ENCODE measurements around the gene PNMA8A. TPM values are rescaled to one million over a fixed set of nuclear protein-coding genes. Genes with fewer than 3 reads are reported as not detected.

PNMA8A gene
- total and polyA plus RNA-seq, 4 donors, result 85.6 to 105 (median 91.4) TPM

- Histone ChIP-seq H3K4me1 (ENCODE audit: control insufficient read depth, insufficient read depth, low read length) (peaks cover 26% of the 10 kb centered on the region), H3K27ac (ENCODE audit: low read depth, low read length) (peak within 1 kb of the TSS; percentile 71), H3K36me3 (ENCODE audit: control insufficient read depth, insufficient read depth, low read length) (no peaks in the 10 kb centered on the region), H3K4me3 (ENCODE audit: low read depth, low read length) (peak within 1 kb of the TSS; percentile 62), H3K27me3 (ENCODE audit: control insufficient read depth, insufficient read depth, low read length) (no peaks in the 10 kb centered on the region), H3K9me3 (ENCODE audit: control insufficient read depth, insufficient read depth, low read length) (no peaks in the 10 kb centered on the region)
- peak in 4 of 6 donors; percentile 82 to 97 (median 92) for DNase-seq (ENCODE audit: low read depth in 4 of 6, low spot score in 6 of 6)
- 7% methylated on average over 52 of the region's 52 CpGs for WGBS (ENCODE audit: insufficient coverage)
Measured at GRCh38 chr19:46428239-46429135, 42.9 kb downstream of the PNMA8A start, which contains the start of gene PNMA8C. Gene PNMA8C (minus strand): TSS chr19:46428936. CDS start chr19:46428359, 577 bp downstream.

GRCh38 chr19:46427518-46428045 lies 43.8 kb downstream of the PNMA8A start:
- Histone ChIP-seq H3K27me3 (ENCODE audit: control insufficient read depth, insufficient read depth, low read length) (no peaks in the 10 kb centered on the region), H3K4me3 (ENCODE audit: low read depth, low read length) (peak overlapping the region; percentile 62), H3K9me3 (ENCODE audit: control insufficient read depth, insufficient read depth, low read length) (no peaks in the 10 kb centered on the region), H3K4me1 (ENCODE audit: control insufficient read depth, insufficient read depth, low read length) (peaks cover 26% of the 10 kb centered on the region), H3K27ac (ENCODE audit: low read depth, low read length) (peak overlapping the region; percentile 71), H3K36me3 (ENCODE audit: control insufficient read depth, insufficient read depth, low read length) (no peaks in the 10 kb centered on the region)
- WGBS (ENCODE audit: insufficient coverage), result 32% methylated on average over 17 of the region's 17 CpGs
- DNase-seq (ENCODE audit: low read depth in 4 of 6, low spot score in 6 of 6), result no peak

DNA sequence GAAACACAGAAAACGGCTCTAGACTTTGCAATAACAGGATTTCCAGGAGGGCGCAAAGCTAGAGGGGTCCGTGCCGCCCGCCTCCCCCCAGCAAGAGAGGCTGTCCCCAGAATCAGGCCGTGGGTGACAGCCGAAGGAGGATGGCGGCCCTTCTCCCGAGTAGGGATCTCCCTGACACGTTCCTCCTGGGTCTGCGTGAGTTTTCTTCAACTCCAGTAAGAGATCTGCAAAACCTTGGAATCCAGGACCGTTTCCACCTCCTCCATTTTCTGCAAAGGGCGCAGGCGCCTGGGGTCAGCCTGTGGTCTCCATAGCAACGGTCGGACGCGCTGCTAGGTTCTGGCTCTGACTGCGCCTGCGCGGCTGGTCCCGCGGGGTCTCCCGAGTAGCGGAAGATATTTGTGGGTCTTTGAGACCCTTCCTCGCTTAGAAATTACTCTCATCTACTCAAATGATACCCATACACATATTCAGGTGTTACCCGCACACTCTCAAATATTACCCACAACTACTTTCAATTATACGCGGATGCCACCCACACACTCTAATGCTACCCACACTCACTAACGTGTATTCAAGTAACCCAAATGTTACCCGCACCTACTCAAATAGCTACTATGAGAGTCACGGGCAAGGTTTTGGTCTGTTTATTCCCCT lies 44.7 kb downstream of the PNMA8A start:
- Histone ChIP-seq H3K27ac (ENCODE audit: low read depth, low read length) (peak overlapping the region; percentile 86), H3K4me3 (ENCODE audit: low read depth, low read length) (peak overlapping the region; percentile 62), H3K36me3 (ENCODE audit: control insufficient read depth, insufficient read depth, low read length) (no peaks in the 10 kb centered on the region), H3K27me3 (ENCODE audit: control insufficient read depth, insufficient read depth, low read length) (no peaks in the 10 kb centered on the region), H3K9me3 (ENCODE audit: control insufficient read depth, insufficient read depth, low read length) (no peaks in the 10 kb centered on the region), H3K4me1 (ENCODE audit: control insufficient read depth, insufficient read depth, low read length) (peaks cover 26% of the 10 kb centered on the region)
- peak in 5 of 6 donors; percentile 77 to 98 (median 86) for DNase-seq (ENCODE audit: low read depth in 4 of 6, low spot score in 6 of 6)
- 0% methylated on average over 22 of the region's 32 CpGs for WGBS (ENCODE audit: insufficient coverage)

DNA sequence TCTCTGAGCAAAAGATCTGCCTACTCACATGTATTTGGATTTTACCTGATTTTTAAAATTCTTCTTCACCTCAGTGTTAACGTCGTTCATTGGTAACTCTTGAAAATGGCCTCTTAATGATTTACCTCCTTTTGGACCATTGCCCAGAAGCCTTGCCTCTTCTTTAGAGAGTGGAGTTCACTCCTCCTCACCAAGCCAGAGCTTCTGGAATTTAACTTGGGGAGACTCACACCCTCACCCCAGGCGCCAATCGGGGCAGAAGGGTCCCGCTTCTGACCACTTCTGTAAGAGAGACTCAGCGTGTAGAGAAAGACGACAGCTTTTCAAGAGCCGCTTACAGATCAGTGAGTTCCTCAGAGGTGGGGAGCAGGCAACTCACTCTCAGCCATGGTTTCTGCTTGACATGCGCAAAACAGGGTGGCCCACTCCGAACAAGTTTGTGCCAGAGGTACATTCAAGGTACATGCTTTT lies 45.3 kb downstream of the PNMA8A start:
- Histone ChIP-seq H3K36me3 (ENCODE audit: control insufficient read depth, insufficient read depth, low read length) (no peaks in the 10 kb centered on the region), H3K9me3 (ENCODE audit: control insufficient read depth, insufficient read depth, low read length) (no peaks in the 10 kb centered on the region), H3K4me3 (ENCODE audit: low read depth, low read length) (peak overlapping the region; percentile 62), H3K27me3 (ENCODE audit: control insufficient read depth, insufficient read depth, low read length) (no peaks in the 10 kb centered on the region), H3K27ac (ENCODE audit: low read depth, low read length) (peak overlapping the region; percentile 86), H3K4me1 (ENCODE audit: control insufficient read depth, insufficient read depth, low read length) (peaks cover 26% of the 10 kb centered on the region)
- DNase-seq (ENCODE audit: low read depth in 4 of 6, low spot score in 6 of 6), result peak in 2 of 6 donors; percentile 45 to 55
- WGBS (ENCODE audit: insufficient coverage), result 2% methylated on average over 8 of the region's 10 CpGs

GRCh38 chr19:46423188-46423587 lies 48.2 kb downstream of the PNMA8A start:
- Histone ChIP-seq H3K36me3 (ENCODE audit: control insufficient read depth, insufficient read depth, low read length) (no peaks in the 10 kb centered on the region), H3K4me3 (ENCODE audit: low read depth, low read length) (no peak overlapping the region), H3K27ac (ENCODE audit: low read depth, low read length) (no peak overlapping the region), H3K9me3 (ENCODE audit: control insufficient read depth, insufficient read depth, low read length) (no peaks in the 10 kb centered on the region), H3K27me3 (ENCODE audit: control insufficient read depth, insufficient read depth, low read length) (no peaks in the 10 kb centered on the region), H3K4me1 (ENCODE audit: control insufficient read depth, insufficient read depth, low read length) (peaks cover 17% of the 10 kb centered on the region)
- DNase-seq (ENCODE audit: low read depth in 4 of 6, low spot score in 6 of 6), result no peak
- whole genome bisulfite sequencing (ENCODE audit: insufficient coverage), result 65% methylated on average over 4 of the region's 5 CpGs

- no peaks in the 10 kb centered on the region for H3K9me3 ChIP-seq (ENCODE audit: control insufficient read depth, insufficient read depth, low read length)
- DNase-seq (ENCODE audit: low read depth in 4 of 6, low spot score in 6 of 6), result no peak
- H3K27me3 ChIP-seq (ENCODE audit: control insufficient read depth, insufficient read depth, low read length), result no peaks in the 10 kb centered on the region
- peaks cover 9% of the 10 kb centered on the region for H3K4me1 ChIP-seq (ENCODE audit: control insufficient read depth, insufficient read depth, low read length)
- no peak overlapping the region for H3K27ac ChIP-seq (ENCODE audit: low read depth, low read length)
- H3K36me3 ChIP-seq (ENCODE audit: control insufficient read depth, insufficient read depth, low read length), result no peaks in the 10 kb centered on the region
- H3K4me3 ChIP-seq (ENCODE audit: low read depth, low read length), result no peak overlapping the region
- WGBS (ENCODE audit: insufficient coverage), result 83% methylated on average over 2 of the region's 2 CpGs
Measured at GRCh38 chr19:46422344-46422743, 49.0 kb downstream of the PNMA8A start.

DNA sequence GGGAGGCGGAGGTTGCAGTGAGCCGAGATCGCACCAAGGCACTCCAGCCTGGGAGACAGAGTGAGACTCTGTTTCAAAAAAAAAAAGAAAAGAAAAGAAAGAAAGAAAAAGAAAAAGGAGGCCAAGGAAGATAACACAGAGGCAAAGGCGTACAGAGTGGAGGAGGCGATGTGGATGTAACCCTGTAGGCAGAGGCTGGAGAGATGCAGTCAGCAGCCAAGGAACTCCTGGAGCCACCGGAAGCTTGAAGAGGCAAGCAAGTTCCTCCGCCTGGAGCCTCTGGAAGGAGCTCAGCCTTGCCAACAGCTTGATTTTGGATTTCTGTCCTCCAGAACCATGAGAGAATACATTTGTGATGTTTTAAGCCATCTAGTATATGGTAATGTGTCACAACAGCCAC lies 51.3 kb downstream of the PNMA8A start:
- Histone ChIP-seq H3K9me3 (ENCODE audit: control insufficient read depth, insufficient read depth, low read length) (no peaks in the 10 kb centered on the region), H3K36me3 (ENCODE audit: control insufficient read depth, insufficient read depth, low read length) (no peaks in the 10 kb centered on the region), H3K27ac (ENCODE audit: low read depth, low read length) (no peak overlapping the region), H3K4me3 (ENCODE audit: low read depth, low read length) (no peak overlapping the region), H3K27me3 (ENCODE audit: control insufficient read depth, insufficient read depth, low read length) (no peaks in the 10 kb centered on the region), H3K4me1 (ENCODE audit: control insufficient read depth, insufficient read depth, low read length) (peaks cover 21% of the 10 kb centered on the region)
- no peak for DNase-seq (ENCODE audit: low read depth in 4 of 6, low spot score in 6 of 6)
- 81% methylated on average over 7 of the region's 7 CpGs for WGBS (ENCODE audit: insufficient coverage)

Other genes starting within 250 kb of the PNMA8A start
- not detected for gene IGFL1, start 241.8 kb downstream of the PNMA8A start, total RNA-seq
- not detected for gene IGFL1, start 241.8 kb downstream of the PNMA8A start, polyA plus RNA-seq (ENCODE audit: insufficient read length in 2 of 2)
- gene HIF3A, start 174.5 kb downstream of the PNMA8A start, total RNA-seq, result 10 to 100 TPM; 16.9 to 54.9 TPM
- 10 to 100 TPM; 30.4 to 93.8 TPM for gene HIF3A, start 174.5 kb downstream of the PNMA8A start, polyA plus RNA-seq (ENCODE audit: insufficient read length in 2 of 2)
- 10 to 100 TPM; 52.5 to 77.4 TPM for gene PPP5C, start 124.5 kb downstream of the PNMA8A start, total RNA-seq
- gene PPP5C, start 124.5 kb downstream of the PNMA8A start, polyA plus RNA-seq (ENCODE audit: insufficient read length in 2 of 2), result 100 to 1,000 TPM; 142 to 158 TPM
- 10 to 100 TPM; 16.6 to 37.9 TPM for gene CCDC8, start 58.0 kb downstream of the PNMA8A start, total RNA-seq
- 10 to 100 TPM; 13.2 to 15.2 TPM for gene CCDC8, start 58.0 kb downstream of the PNMA8A start, polyA plus RNA-seq (ENCODE audit: insufficient read length in 2 of 2)
- gene PNMA8C, start 42.6 kb downstream of the PNMA8A start, total RNA-seq, result 10 to 100 TPM in 1 of 2 donors, 1 to 10 TPM in 1; 8.7 to 21.1 TPM
- gene PNMA8C, start 42.6 kb downstream of the PNMA8A start, polyA plus RNA-seq (ENCODE audit: insufficient read length in 2 of 2), result 10 to 100 TPM; 23.7 to 31.9 TPM
- gene PNMA8B, start 24.3 kb upstream of the PNMA8A start, total RNA-seq, result 10 to 100 TPM; 10.6 to 17.7 TPM
- gene PNMA8B, start 24.3 kb upstream of the PNMA8A start, polyA plus RNA-seq (ENCODE audit: insufficient read length in 2 of 2), result 10 to 100 TPM; 30.2 to 31.0 TPM
- gene CALM3, start 129.8 kb upstream of the PNMA8A start, total RNA-seq, result 100 to 1,000 TPM; 219 to 329 TPM
- 1,000 to 10,000 TPM; 1,556 to 1,593 TPM for gene CALM3, start 129.8 kb upstream of the PNMA8A start, polyA plus RNA-seq (ENCODE audit: insufficient read length in 2 of 2)
- gene PTGIR, start 153.5 kb upstream of the PNMA8A start, total RNA-seq, result 1 to 10 TPM in 1 of 2 donors, under 1 TPM in 1; 0.77 to 1.9 TPM
- under 1 TPM; 0.62 to 0.65 TPM for gene PTGIR, start 153.5 kb upstream of the PNMA8A start, polyA plus RNA-seq (ENCODE audit: insufficient read length in 2 of 2)
- gene GNG8, start 164.6 kb upstream of the PNMA8A start, total RNA-seq, result 1 to 10 TPM in 1 of 2 donors, not detected in 1; 1.7 TPM
- 10 to 100 TPM; 10.7 to 13.7 TPM for gene GNG8, start 164.6 kb upstream of the PNMA8A start, polyA plus RNA-seq (ENCODE audit: insufficient read length in 2 of 2)
- 10 to 100 TPM; 12.8 to 18.4 TPM for gene DACT3, start 189.6 kb upstream of the PNMA8A start, total RNA-seq
- gene DACT3, start 189.6 kb upstream of the PNMA8A start, polyA plus RNA-seq (ENCODE audit: insufficient read length in 2 of 2), result 10 to 100 TPM; 50.0 to 50.8 TPM
- gene PRKD2, start 245.6 kb upstream of the PNMA8A start, total RNA-seq, result 10 to 100 TPM in 1 of 2 donors, 1 to 10 TPM in 1; 8.0 to 20.1 TPM
- gene PRKD2, start 245.6 kb upstream of the PNMA8A start, polyA plus RNA-seq (ENCODE audit: insufficient read length in 2 of 2), result 10 to 100 TPM; 28.9 to 30.4 TPM